T-helper 2 cell treated with Interferon-gamma antibody and Interleukin-4, amounts not matched to agents 5 μg/mL and 100 μg/mL, for 36 hours (primary cell): ENCODE measurements around the gene NEURL1.

Experiments
- DNase-seq: peaks from one replicate; pipeline ENCODE4 v3.0.0; 2021; ENCODE audit warnings: low spot score
- H3K27ac Mint-ChIP-seq: one replicate; pipeline ENCODE4 v1.8.0; 2021; ENCODE audit warnings: mild to moderate bottlenecking, mixed read lengths
- H3K27me3 Mint-ChIP-seq: one replicate; pipeline ENCODE4 v1.8.0; 2021; ENCODE audit warnings: low read depth, mixed read lengths
- H3K36me3 Mint-ChIP-seq: one replicate; pipeline ENCODE4 v1.8.0; 2021; ENCODE audit warnings: low read depth, mixed read lengths
- H3K4me1 Mint-ChIP-seq: one replicate; pipeline ENCODE4 v1.8.0; 2021; ENCODE audit warnings: low read depth, mixed read lengths
- H3K4me3 Mint-ChIP-seq: one replicate; pipeline ENCODE4 v1.8.0; 2022; ENCODE audit warnings: mild to moderate bottlenecking, moderate library complexity, mixed read lengths
- H3K9me3 Mint-ChIP-seq: one replicate; pipeline ENCODE4 v1.8.0; 2021; ENCODE audit warnings: mixed read lengths

The NEURL1 gene

DNA sequence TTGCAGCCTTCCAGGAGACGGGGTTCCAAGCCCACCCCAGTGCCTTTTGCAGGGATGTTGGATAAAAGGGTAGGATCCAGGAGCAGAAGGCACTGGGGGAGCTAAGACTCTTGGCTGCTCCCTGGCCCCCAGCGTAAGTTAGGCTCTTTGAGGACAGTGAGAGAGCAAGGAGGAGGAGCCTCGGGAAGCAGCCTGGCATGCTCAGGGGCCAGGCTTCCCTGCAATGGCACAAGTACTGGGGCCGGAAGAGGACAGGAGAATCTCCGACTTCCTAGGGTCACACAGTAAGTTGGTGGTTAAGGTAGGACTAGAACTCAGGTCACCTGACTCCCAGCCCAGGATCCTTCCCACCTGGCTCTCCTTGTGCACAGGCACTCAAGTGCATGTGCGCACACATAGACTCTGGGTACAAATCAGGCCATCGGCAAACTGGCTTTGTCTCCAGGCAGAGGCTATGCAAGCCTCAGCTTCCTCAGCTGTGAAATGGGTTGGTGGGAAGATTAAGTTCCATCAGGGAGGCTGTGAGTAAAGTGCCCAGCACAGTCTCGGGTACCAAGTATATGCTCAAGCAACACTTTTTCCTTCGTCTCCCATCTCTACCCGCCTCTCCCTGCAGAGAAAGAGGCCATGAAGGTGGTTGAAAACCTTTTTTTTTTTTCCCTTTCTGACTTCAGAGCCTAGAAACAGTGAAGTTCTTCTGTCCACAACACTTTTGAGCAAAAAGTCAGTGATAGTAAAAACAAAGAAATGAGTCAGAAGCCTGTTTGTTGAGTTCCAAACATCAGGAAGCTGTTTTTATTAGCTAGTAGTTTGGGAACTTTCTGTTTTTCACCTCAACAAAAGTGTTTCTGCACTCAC lies 79.1 kb downstream of the NEURL1 start:
- no peaks in the 10 kb centered on the region for H3K4me1 Mint-ChIP-seq
- no peaks in the 10 kb centered on the region for H3K9me3 Mint-ChIP-seq
- H3K27ac Mint-ChIP-seq, result no peak overlapping the region
- no peak overlapping the region for H3K4me3 Mint-ChIP-seq
- no peak for DNase-seq
- H3K27me3 Mint-ChIP-seq, result no peaks in the 10 kb centered on the region
- H3K36me3 Mint-ChIP-seq, result no peaks in the 10 kb centered on the region

DNA sequence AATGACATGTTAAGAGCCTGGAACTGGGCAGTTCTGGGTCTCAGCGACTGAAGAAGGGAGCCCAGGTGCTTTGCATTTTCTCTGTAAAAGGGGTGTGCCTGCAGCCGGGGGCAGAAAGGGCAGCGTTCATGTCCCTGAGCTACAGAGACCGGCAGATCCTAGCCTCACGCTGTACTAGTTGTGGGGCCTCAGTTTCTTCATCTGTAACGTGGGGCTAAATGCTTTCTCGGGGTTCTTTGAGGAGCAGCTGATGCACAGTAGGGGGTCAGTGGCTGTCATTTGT lies 79.6 kb downstream of the NEURL1 start:
- no peaks in the 10 kb centered on the region for H3K27me3 Mint-ChIP-seq
- H3K36me3 Mint-ChIP-seq, result no peaks in the 10 kb centered on the region
- no peaks in the 10 kb centered on the region for H3K9me3 Mint-ChIP-seq
- H3K4me1 Mint-ChIP-seq, result no peaks in the 10 kb centered on the region
- H3K27ac Mint-ChIP-seq, result no peak overlapping the region
- H3K4me3 Mint-ChIP-seq, result no peak overlapping the region
- DNase-seq, result no peak

DNA sequence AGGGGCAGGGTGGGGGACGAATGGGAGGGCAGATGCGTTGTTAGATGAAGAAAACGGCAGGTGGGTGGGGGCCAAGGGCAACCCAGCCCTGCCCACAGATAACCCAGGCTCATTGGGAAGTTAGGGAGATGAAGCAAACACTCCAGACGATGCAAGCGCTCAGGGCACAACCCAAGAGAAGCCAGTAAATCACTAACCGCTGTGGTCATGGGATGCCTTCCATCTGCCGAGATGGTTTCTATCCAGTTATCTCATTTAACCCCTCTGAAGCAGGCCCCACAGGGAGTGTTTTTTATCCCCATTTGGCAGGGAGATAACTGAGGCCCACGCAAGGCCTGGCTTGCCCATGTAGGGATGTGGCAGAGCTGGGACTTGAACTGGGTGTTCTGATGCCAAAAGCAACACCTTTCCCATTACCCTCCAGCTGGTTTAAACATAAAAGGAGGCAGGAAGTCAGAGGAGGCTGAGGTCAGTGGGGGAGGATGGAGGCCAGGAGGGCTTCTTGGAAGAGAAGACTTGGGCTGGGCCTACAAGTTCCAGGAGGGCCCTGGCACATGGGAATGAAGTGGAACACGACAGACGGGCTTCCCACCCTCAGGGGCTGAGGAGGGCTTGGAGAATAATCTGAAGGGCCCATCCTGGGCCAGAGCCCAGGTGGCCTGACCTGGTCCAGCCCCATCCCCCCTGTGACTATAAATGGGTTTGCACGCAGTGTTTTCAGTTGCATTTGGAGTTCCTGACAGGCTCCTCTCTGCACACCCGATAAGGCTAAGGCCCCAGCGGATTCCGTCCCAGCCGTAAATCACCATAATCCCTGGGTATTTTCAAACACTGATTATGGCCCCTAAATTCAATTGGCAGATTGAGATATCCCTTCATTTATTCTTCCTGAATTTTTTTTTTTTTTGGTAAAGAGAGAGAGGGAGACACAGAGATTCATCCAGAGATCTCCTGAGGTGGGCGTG lies 80.9 kb downstream of the NEURL1 start:
- DNase-seq, result no peak
- Mint-ChIP-seq H3K27me3 (no peaks in the 10 kb centered on the region), H3K4me1 (no peaks in the 10 kb centered on the region), H3K9me3 (no peaks in the 10 kb centered on the region), H3K36me3 (no peaks in the 10 kb centered on the region), H3K4me3 (no peak overlapping the region), H3K27ac (peak overlapping the region; percentile 7)

DNA sequence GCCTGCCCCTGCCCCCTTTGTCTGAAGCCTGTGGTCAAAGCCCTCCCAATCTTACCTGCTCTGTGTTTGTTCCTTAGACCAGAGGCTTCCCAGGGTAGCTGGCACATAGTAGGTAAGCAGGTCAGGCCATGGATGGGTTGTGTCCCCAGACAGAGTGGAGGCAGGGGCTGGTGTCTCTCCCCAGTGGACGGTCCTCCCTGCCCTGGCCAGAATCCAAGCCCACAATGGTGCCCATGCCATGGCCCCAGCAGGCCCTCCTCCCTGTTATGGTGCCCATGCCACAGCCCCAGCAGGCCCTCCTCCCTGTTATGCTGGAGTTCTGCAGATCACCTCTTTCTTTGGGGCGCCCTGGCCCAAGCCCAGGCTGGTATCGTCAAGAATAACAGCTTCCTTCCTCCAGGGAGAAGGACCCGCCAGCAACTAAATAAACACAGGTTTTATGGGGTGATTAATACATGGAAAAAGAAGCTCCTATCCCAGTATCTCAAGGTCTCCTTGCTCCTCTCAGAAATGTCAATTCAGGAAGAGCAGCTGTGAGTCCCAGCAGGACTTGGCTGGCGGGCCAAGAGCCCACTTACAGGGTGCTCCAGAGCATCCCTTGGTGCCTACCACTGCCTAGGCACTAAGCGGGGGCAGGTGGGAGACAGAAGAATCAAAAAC lies 82.0 kb downstream of the NEURL1 start:
- H3K4me1 Mint-ChIP-seq, result no peaks in the 10 kb centered on the region
- H3K27ac Mint-ChIP-seq, result no peak overlapping the region
- H3K36me3 Mint-ChIP-seq, result no peaks in the 10 kb centered on the region
- no peaks in the 10 kb centered on the region for H3K27me3 Mint-ChIP-seq
- DNase-seq, result no peak
- no peak overlapping the region for H3K4me3 Mint-ChIP-seq
- H3K9me3 Mint-ChIP-seq, result no peaks in the 10 kb centered on the region

DNA sequence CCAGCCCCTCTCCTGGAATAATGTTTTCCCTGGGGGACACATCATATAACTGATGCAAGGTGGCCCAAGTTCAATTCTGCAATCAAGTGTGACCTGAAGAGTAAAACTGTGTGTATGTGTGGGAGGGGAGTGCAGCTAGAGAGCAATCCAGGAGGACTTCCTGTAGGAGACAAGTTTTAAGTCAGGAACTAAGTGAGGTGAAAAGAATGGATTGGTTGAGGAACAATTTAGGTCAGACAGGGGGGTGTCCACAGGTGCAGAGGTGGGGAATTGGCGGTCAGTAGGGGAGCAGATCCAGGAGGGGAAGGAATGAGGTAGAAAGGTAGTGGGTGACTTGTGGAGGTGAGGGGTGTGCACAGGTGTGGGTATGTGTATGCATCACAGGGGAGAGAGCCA lies 82.6 kb downstream of the NEURL1 start:
- no peak overlapping the region for H3K4me3 Mint-ChIP-seq
- no peak for DNase-seq

DNA sequence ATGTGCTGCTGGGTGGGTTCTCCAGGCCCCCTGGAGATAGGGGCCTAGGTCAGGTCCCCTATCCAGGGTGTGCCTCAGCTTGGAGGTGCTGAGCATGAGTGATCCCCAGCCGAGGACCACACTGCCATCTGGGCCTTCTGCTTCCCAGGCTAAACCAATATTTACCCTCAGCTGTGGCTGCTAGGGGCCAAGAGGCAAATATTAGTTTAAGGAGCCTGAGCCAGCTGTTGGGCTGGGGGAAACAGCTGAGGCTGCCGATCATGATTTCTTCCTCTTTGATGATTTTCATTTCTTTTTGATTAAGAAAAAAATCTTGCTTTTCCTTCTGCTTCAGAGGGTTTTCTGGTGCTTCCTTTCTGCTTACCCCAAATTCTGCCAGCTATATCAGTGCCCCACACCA lies 83.4 kb downstream of the NEURL1 start:
- Mint-ChIP-seq H3K9me3 (no peaks in the 10 kb centered on the region), H3K4me1 (no peaks in the 10 kb centered on the region), H3K4me3 (no peak overlapping the region), H3K27ac (no peak overlapping the region), H3K27me3 (peaks cover 3% of the 10 kb centered on the region), H3K36me3 (no peaks in the 10 kb centered on the region)
- no peak for DNase-seq

More for the DNA sequence above, 82.6 kb downstream of the NEURL1 start:
- Mint-ChIP-seq H3K36me3 (no peaks in the 10 kb centered on the region), H3K9me3 (no peaks in the 10 kb centered on the region), H3K4me1 (no peaks in the 10 kb centered on the region), H3K27me3 (no peaks in the 10 kb centered on the region), H3K27ac (no peak overlapping the region)

DNA sequence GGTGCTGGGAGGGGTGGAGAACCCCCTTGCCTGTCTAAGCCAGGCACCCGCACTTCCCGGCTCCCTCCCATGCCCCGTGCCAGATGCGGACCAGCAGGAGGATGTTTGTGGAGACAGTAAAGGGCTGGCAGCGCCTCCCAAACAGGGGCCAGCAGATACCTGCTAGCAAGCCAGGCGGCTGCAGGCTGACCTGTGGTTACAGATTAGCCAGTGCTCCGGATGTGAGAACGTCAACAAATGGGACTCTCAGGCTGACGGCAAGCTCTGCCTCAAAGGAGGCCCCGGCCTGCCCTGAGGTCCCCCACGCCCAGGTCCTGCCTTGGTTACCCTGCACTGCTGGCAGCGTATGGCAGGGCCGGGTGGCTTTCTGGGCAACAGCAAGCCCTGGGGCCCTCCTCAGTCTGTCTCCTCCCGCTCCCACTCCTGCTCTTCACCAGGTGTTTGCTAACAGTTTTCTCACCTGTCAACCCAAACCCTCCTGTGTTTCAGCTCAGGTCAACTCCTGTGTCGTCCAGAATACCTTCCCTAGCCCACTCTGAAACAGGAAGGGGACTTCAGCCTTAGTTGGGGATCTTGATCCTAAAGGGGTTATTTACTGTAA lies 85.4 kb downstream of the NEURL1 start:
- H3K4me3 Mint-ChIP-seq, result no peak overlapping the region

DNA sequence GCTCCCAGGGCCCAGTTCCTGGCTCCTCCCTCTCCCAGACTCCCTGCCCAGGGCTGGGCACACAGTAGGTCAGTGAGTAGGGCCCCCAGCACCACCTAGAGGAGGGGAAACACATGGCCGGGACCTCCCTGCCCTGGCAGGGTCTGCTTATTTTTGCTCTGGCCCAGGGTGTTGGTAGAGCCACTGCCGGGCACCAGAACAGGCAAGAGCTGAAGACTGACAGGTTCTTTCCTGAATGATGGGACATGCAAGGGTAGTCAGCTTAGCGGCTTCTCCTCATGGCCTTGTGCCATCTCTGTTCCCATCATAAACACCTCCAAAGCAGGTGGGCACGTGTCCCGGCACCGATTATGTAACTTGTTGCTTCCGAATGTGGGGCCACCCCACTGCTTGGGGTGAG lies 86.5 kb downstream of the NEURL1 start:
- H3K27me3 Mint-ChIP-seq, result peaks cover 7% of the 10 kb centered on the region
- peaks cover 4% of the 10 kb centered on the region for H3K4me1 Mint-ChIP-seq
- H3K9me3 Mint-ChIP-seq, result no peaks in the 10 kb centered on the region
- H3K4me3 Mint-ChIP-seq, result no peak overlapping the region
- no peak overlapping the region for H3K27ac Mint-ChIP-seq
- peaks cover 2% of the 10 kb centered on the region for H3K36me3 Mint-ChIP-seq
- no peak for DNase-seq

More for the DNA sequence above, 85.4 kb downstream of the NEURL1 start:
- Mint-ChIP-seq H3K27me3 (peaks cover 6% of the 10 kb centered on the region), H3K9me3 (no peaks in the 10 kb centered on the region), H3K4me1 (peaks cover 3% of the 10 kb centered on the region), H3K27ac (no peak overlapping the region), H3K36me3 (peaks cover under 1% of the 10 kb centered on the region)
- DNase-seq, result no peak

DNA sequence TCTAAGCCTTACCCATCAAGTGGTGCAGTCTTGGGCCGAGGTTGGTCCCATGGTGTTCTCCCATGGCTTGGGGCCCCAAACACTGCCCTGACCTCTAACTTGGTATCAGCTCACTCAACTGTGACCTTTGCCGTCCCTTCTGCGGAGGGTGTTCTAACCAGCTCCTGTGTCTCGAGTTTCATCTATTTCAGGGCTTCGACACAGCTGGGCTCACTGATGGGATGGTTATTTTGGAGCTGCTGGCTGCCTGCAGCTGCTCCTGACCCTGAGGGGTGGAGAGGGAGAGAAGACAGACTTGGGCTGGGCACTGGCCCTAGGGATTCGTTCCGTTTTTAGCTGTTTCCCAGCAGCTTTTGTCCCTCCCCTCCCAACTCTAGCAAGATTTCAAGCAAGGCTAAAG lies 86.9 kb downstream of the NEURL1 start:
- H3K4me1 Mint-ChIP-seq, result peaks cover 4% of the 10 kb centered on the region
- no peak overlapping the region for H3K27ac Mint-ChIP-seq
- H3K4me3 Mint-ChIP-seq, result no peak overlapping the region
- H3K9me3 Mint-ChIP-seq, result no peaks in the 10 kb centered on the region
- DNase-seq, result no peak
- peaks cover 2% of the 10 kb centered on the region for H3K36me3 Mint-ChIP-seq
- peaks cover 7% of the 10 kb centered on the region for H3K27me3 Mint-ChIP-seq

DNA sequence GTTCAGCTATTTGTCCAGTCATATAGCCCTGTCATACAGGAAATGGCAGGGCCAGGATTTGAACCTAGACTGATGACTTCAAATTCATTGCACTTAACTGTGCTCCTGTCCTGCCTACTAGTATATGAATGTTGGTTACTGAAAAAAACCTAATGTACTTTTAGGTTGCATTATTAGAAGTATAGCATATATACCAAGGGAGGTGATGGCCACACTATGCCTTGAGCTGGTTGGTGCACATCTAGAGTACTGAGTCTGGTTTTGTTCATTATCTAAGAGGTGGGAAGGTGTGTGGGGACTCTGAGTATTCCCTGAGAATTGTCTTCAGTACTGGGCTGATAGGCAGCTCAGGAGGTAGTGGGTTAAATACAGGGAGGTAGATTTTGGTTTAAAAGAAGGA lies 88.0 kb downstream of the NEURL1 start:
- DNase-seq, result no peak
- Mint-ChIP-seq H3K36me3 (peaks cover 2% of the 10 kb centered on the region), H3K27me3 (peaks cover 10% of the 10 kb centered on the region), H3K9me3 (no peaks in the 10 kb centered on the region), H3K27ac (no peak overlapping the region), H3K4me1 (peaks cover 4% of the 10 kb centered on the region), H3K4me3 (no peak overlapping the region)

DNA sequence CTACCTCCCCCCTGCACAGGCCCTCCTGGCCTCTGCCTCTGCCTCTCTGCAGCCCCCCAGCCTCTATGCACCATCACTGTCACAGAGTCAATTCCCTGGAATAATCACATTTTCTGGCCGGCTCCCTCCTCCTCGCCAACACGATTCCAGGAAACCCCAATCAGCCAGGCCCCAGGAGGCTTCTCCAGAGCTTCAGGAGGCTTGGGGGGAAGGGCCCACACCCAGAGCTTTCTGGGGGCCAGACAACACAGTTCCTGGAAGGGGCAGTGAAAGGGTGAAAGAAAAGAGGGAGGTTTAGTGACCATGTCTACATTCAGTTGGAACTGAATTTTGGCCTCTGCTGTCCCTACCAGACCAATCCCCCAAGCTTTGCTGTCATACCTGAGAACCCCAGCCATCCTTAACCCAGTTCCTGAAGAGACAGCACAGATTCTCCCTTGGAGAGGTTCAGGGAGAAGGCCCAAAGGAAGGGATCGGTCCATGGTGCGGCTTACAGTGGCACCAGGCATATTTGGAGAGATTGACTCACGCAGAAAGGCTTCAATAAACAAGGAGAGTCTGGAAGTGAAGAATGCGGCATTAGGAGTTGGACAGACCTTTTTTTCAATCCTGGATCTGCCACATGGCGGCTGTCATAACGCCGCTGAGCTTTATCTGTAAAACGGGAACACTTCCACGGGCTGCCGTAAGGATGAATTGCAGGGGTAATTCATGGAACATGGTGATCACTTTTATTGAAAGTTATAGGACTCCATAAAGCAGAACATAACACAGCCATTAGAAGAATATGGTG lies 89.0 kb downstream of the NEURL1 start:
- H3K36me3 Mint-ChIP-seq, result peaks cover 2% of the 10 kb centered on the region
- H3K4me1 Mint-ChIP-seq, result peaks cover 4% of the 10 kb centered on the region
- H3K27ac Mint-ChIP-seq, result no peak overlapping the region
- peaks cover 10% of the 10 kb centered on the region for H3K27me3 Mint-ChIP-seq
- H3K9me3 Mint-ChIP-seq, result no peaks in the 10 kb centered on the region
- DNase-seq, result no peak
- peak overlapping the region; percentile 92 for H3K4me3 Mint-ChIP-seq

DNA sequence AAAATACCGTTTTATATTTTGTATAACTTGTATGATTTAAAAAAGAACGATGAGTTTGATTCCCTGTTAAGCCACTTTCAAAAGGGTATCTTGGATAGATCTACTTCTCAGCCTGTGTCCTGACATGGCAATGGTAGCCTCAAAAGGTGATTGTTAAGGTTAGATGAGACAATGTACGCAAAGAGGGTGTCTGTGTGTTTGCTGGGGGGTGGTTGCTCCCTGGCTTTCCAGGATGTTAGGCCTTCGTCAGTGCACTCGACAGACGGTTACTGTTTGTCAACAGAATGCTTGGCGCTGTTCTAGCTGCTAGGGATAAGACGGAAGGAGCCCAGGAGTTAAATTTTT lies 90.3 kb downstream of the NEURL1 start:
- H3K27ac Mint-ChIP-seq, result peak overlapping the region; percentile 90
- DNase-seq, result no peak
- peaks cover 10% of the 10 kb centered on the region for H3K27me3 Mint-ChIP-seq
- H3K9me3 Mint-ChIP-seq, result no peaks in the 10 kb centered on the region
- peak overlapping the region; percentile 92 for H3K4me3 Mint-ChIP-seq
- peaks cover 4% of the 10 kb centered on the region for H3K4me1 Mint-ChIP-seq
- peaks cover 2% of the 10 kb centered on the region for H3K36me3 Mint-ChIP-seq
